ENCODE results near the gene SLC40A1. TPM values are rescaled to one million over a fixed set of nuclear protein-coding genes. Genes with fewer than 3 reads are reported as not detected.

Gene SLC40A1
- total RNA-seq, 1 donor = 19.4 TPM

GRCh38 chr2:189585226-189585756 lies 4.7 kb upstream of the SLC40A1 start:
- no peak for DNase-seq (ENCODE audit: low read depth)
- no peak overlapping the region for H3K4me3 ChIP-seq (ENCODE audit: low read depth, low read length)
- no peak for TF ChIP-seq CTCF (IDR thresholded peaks at IDR 0.05; ENCODE audit: insufficient read depth, low read depth, low read length)

GRCh38 chr2:189584686-189585085 lies 4.1 kb upstream of the SLC40A1 start:
- no peak for DNase-seq (ENCODE audit: low read depth)
- no peak for TF ChIP-seq CTCF (IDR thresholded peaks at IDR 0.05; ENCODE audit: insufficient read depth, low read depth, low read length)
- no peak overlapping the region for H3K4me3 ChIP-seq (ENCODE audit: low read depth, low read length)

GRCh38 chr2:189583227-189584198 lies 2.9 kb upstream of the SLC40A1 start:
- TF ChIP-seq CTCF (IDR thresholded peaks at IDR 0.05; ENCODE audit: insufficient read depth, low read depth, low read length) = no peak
- DNase-seq (ENCODE audit: low read depth) = no peak
- no peak overlapping the region for H3K4me3 ChIP-seq (ENCODE audit: low read depth, low read length)

GRCh38 chr2:189582809-189583192 lies 2.2 kb upstream of the SLC40A1 start:
- no peak overlapping the region for H3K4me3 ChIP-seq (ENCODE audit: low read depth, low read length)
- DNase-seq (ENCODE audit: low read depth) = no peak
- TF ChIP-seq CTCF (IDR thresholded peaks at IDR 0.05; ENCODE audit: insufficient read depth, low read depth, low read length) = no peak

GRCh38 chr2:189582140-189582808 lies 1.7 kb upstream of the SLC40A1 start:
- DNase-seq (ENCODE audit: low read depth) = no peak
- H3K4me3 ChIP-seq (ENCODE audit: low read depth, low read length) = no peak overlapping the region
- no peak for TF ChIP-seq CTCF (IDR thresholded peaks at IDR 0.05; ENCODE audit: insufficient read depth, low read depth, low read length)

GRCh38 chr2:189581354-189582139 lies 961 bp upstream of the SLC40A1 start:
- no peak for DNase-seq (ENCODE audit: low read depth)
- TF ChIP-seq CTCF (IDR thresholded peaks at IDR 0.05; ENCODE audit: insufficient read depth, low read depth, low read length) = no peak
- peak overlapping the region; percentile 65 for H3K4me3 ChIP-seq (ENCODE audit: low read depth, low read length)
